Measurements from ENCODE around the gene EXOC4.

EXOC4 gene

DNA sequence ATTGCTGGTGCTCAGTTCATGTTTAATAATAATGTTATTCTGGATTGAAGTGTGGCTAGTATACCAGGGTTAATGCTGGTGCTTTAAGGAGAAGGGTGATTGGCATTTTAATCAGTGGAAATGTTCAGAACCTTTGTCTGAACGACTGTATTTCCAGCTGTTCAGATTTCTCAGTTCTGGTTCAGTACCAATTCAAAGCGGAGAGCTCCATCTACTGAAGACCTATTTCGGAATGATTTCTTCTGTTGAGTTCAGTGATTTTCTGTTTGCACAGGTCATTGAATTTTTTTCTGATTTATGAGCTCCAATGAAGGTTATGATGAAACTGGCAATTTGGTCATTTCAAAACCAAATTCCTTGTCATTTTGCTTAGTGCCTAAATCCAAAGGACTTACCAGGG is 160.1 kb downstream of the EXOC4 start:
- no peak overlapping the region for H3K4me3 ChIP-seq (ENCODE audit: low read length in 2 of 2)
- no peak overlapping the region for H2BK120ac ChIP-seq (ENCODE audit: low read depth, low read length)
- H2BK5ac ChIP-seq (ENCODE audit: low read length), result no peak overlapping the region
- H3K27me3 ChIP-seq (ENCODE audit: control insufficient read depth in 3 of 3, insufficient read depth in 3 of 3, low read depth in 1 of 3, low read length in 3 of 3), result no peaks in the 10 kb centered on the region
- no peak overlapping the region for H2BK15ac ChIP-seq (ENCODE audit: low read length)
- no peak overlapping the region for H3K14ac ChIP-seq (ENCODE audit: low read length)
- peaks cover 2% of the 10 kb centered on the region for H3K79me1 ChIP-seq (ENCODE audit: low read depth, low read length)
- H3K4me2 ChIP-seq (ENCODE audit: insufficient read depth, low read length, poor library complexity, severe bottlenecking), result no peak overlapping the region
- no peak overlapping the region for H4K8ac ChIP-seq (ENCODE audit: low read depth, low read length)
- no peak for DNase-seq (ENCODE audit: low spot score)
- no peak overlapping the region for H3K4ac ChIP-seq (ENCODE audit: low read length)
- no peaks in the 10 kb centered on the region for H3K4me1 ChIP-seq (ENCODE audit: control insufficient read depth in 2 of 2, insufficient read depth in 1 of 2, low read depth in 1 of 2, low read length in 2 of 2)
- H3K36me3 ChIP-seq (replicated peaks in 1 of 2; ENCODE audit: control insufficient read depth in 2 of 2, insufficient read depth in 2 of 2, low read length in 2 of 2), result no peaks in the 10 kb centered on the region
- peaks cover 0 to 2% of the 10 kb centered on the region in 2 donors for H3K9me3 ChIP-seq (replicated peaks in 1 of 2; ENCODE audit: control insufficient read depth in 2 of 2, insufficient read depth in 1 of 2, low read depth in 1 of 2, low read length in 2 of 2)
- no peak overlapping the region for H2AFZ ChIP-seq (ENCODE audit: low read length)
- no CpG with 5 or more reads among the region's 3 CpGs for WGBS, 2 donors (ENCODE audit: extremely low coverage in 2 of 2, insufficient read length in 2 of 2, insufficient replicate concordance in 1 of 2)
- no peak overlapping the region for H3K18ac ChIP-seq (ENCODE audit: low read length)
- no peak overlapping the region for H3K23ac ChIP-seq (ENCODE audit: low read depth, low read length, poor library complexity)
- no peak overlapping the region for H3K27ac ChIP-seq (replicated peaks; ENCODE audit: low read length)
- H2BK12ac ChIP-seq (ENCODE audit: low read length), result no peak overlapping the region
- H4K91ac ChIP-seq (ENCODE audit: low read depth, low read length, poor library complexity), result no peak overlapping the region
- H2AK5ac ChIP-seq (ENCODE audit: low read depth, low read length), result no peak overlapping the region
- no peak overlapping the region for H3K9ac ChIP-seq (ENCODE audit: low read depth, low read length, poor library complexity)

GRCh38 chr7:133419041-133419440 is 166.2 kb downstream of the EXOC4 start:
- H2AFZ ChIP-seq (ENCODE audit: low read length), result no peak overlapping the region
- no peak overlapping the region for H2BK120ac ChIP-seq (ENCODE audit: low read depth, low read length)
- no peaks in the 10 kb centered on the region for H3K27me3 ChIP-seq (ENCODE audit: control insufficient read depth in 3 of 3, insufficient read depth in 3 of 3, low read depth in 1 of 3, low read length in 3 of 3)
- no peaks in the 10 kb centered on the region for H3K79me1 ChIP-seq (ENCODE audit: low read depth, low read length)
- H2BK15ac ChIP-seq (ENCODE audit: low read length), result no peak overlapping the region
- no peak for DNase-seq (ENCODE audit: low spot score)
- H4K8ac ChIP-seq (ENCODE audit: low read depth, low read length), result no peak overlapping the region
- H3K9ac ChIP-seq (ENCODE audit: low read depth, low read length, poor library complexity), result no peak overlapping the region
- H3K23ac ChIP-seq (ENCODE audit: low read depth, low read length, poor library complexity), result no peak overlapping the region
- no peaks in the 10 kb centered on the region for H3K36me3 ChIP-seq (replicated peaks in 1 of 2; ENCODE audit: control insufficient read depth in 2 of 2, insufficient read depth in 2 of 2, low read length in 2 of 2)
- H3K4me3 ChIP-seq (ENCODE audit: low read length in 2 of 2), result no peak overlapping the region
- H3K14ac ChIP-seq (ENCODE audit: low read length), result no peak overlapping the region
- no peak overlapping the region for H3K4ac ChIP-seq (ENCODE audit: low read length)
- WGBS, 2 donors (ENCODE audit: extremely low coverage in 2 of 2, insufficient read length in 2 of 2, insufficient replicate concordance in 1 of 2), result no CpG with 5 or more reads among the region's 1 CpG
- H2BK12ac ChIP-seq (ENCODE audit: low read length), result no peak overlapping the region
- no peaks in the 10 kb centered on the region for H3K4me1 ChIP-seq (ENCODE audit: control insufficient read depth in 2 of 2, insufficient read depth in 1 of 2, low read depth in 1 of 2, low read length in 2 of 2)
- no peak overlapping the region for H3K27ac ChIP-seq (replicated peaks; ENCODE audit: low read length)
- no peak overlapping the region for H3K18ac ChIP-seq (ENCODE audit: low read length)
- H3K4me2 ChIP-seq (ENCODE audit: insufficient read depth, low read length, poor library complexity, severe bottlenecking), result no peak overlapping the region
- H4K91ac ChIP-seq (ENCODE audit: low read depth, low read length, poor library complexity), result no peak overlapping the region
- H2AK5ac ChIP-seq (ENCODE audit: low read depth, low read length), result no peak overlapping the region
- H3K9me3 ChIP-seq (replicated peaks in 1 of 2; ENCODE audit: control insufficient read depth in 2 of 2, insufficient read depth in 1 of 2, low read depth in 1 of 2, low read length in 2 of 2), result peaks cover 0 to 1% of the 10 kb centered on the region in 2 donors
- no peak overlapping the region for H2BK5ac ChIP-seq (ENCODE audit: low read length)

DNA sequence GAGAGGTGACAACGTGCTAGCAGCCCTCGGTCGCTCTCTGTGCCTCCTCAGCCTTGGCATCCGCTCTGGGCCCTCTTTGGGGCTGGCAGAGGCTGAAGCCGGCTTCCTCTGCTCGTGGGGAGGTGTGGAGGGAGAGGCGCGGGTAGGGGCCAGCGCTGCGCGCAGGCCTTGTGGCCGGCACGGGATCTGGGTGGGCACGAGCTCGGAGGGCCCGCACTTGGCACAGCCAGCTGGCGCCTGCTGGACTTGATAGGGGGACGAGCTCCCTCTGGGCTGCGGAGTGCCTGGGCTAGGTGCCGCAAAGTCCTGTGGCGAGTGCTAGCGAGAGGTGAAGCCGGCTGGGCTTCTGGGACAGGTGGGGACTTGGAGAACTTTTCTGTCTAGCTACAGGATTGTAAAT is 170.7 kb downstream of the EXOC4 start:
- H3K4me3 ChIP-seq (ENCODE audit: low read length in 2 of 2), result no peak overlapping the region

GRCh38 chr7:133428326-133428725 is 175.4 kb downstream of the EXOC4 start:
- DNase-seq (ENCODE audit: low spot score), result no peak
- Histone ChIP-seq H3K36me3 (replicated peaks in 1 of 2; ENCODE audit: control insufficient read depth in 2 of 2, insufficient read depth in 2 of 2, low read length in 2 of 2) (peaks cover 0 to 1% of the 10 kb centered on the region in 2 donors), H4K91ac (ENCODE audit: low read depth, low read length, poor library complexity) (no peak overlapping the region), H2BK15ac (ENCODE audit: low read length) (no peak overlapping the region), H3K27me3 (ENCODE audit: control insufficient read depth in 3 of 3, insufficient read depth in 3 of 3, low read depth in 1 of 3, low read length in 3 of 3) (no peaks in the 10 kb centered on the region), H3K9ac (ENCODE audit: low read depth, low read length, poor library complexity) (no peak overlapping the region), H2BK120ac (ENCODE audit: low read depth, low read length) (no peak overlapping the region), H3K4me2 (ENCODE audit: insufficient read depth, low read length, poor library complexity, severe bottlenecking) (no peak overlapping the region), H3K4ac (ENCODE audit: low read length) (no peak overlapping the region), H3K14ac (ENCODE audit: low read length) (no peak overlapping the region), H3K27ac (replicated peaks; ENCODE audit: low read length) (no peak overlapping the region), H3K4me3 (ENCODE audit: low read length in 2 of 2) (no peak overlapping the region), H3K4me1 (ENCODE audit: control insufficient read depth in 2 of 2, insufficient read depth in 1 of 2, low read depth in 1 of 2, low read length in 2 of 2) (peaks cover 0 to 9% of the 10 kb centered on the region in 2 donors), H2AK5ac (ENCODE audit: low read depth, low read length) (no peak overlapping the region), H2BK12ac (ENCODE audit: low read length) (no peak overlapping the region), H3K18ac (ENCODE audit: low read length) (no peak overlapping the region), H2AFZ (ENCODE audit: low read length) (no peak overlapping the region), H3K9me3 (replicated peaks in 1 of 2; ENCODE audit: control insufficient read depth in 2 of 2, insufficient read depth in 1 of 2, low read depth in 1 of 2, low read length in 2 of 2) (peaks cover 5 to 6% of the 10 kb centered on the region in 2 donors), H3K23ac (ENCODE audit: low read depth, low read length, poor library complexity) (no peak overlapping the region), H4K8ac (ENCODE audit: low read depth, low read length) (no peak overlapping the region), H2BK5ac (ENCODE audit: low read length) (no peak overlapping the region), H3K79me1 (ENCODE audit: low read depth, low read length) (no peaks in the 10 kb centered on the region)
- no CpG with 5 or more reads among the region's 2 CpGs for WGBS, 2 donors (ENCODE audit: extremely low coverage in 2 of 2, insufficient read length in 2 of 2, insufficient replicate concordance in 1 of 2)

More for the DNA sequence above, 170.7 kb downstream of the EXOC4 start:
- Histone ChIP-seq H2AFZ (ENCODE audit: low read length) (no peak overlapping the region), H2BK15ac (ENCODE audit: low read length) (no peak overlapping the region), H3K4ac (ENCODE audit: low read length) (no peak overlapping the region), H3K23ac (ENCODE audit: low read depth, low read length, poor library complexity) (peak overlapping the region; percentile 82), H2BK120ac (ENCODE audit: low read depth, low read length) (no peak overlapping the region), H2BK12ac (ENCODE audit: low read length) (no peak overlapping the region), H2BK5ac (ENCODE audit: low read length) (no peak overlapping the region), H3K4me1 (ENCODE audit: control insufficient read depth in 2 of 2, insufficient read depth in 1 of 2, low read depth in 1 of 2, low read length in 2 of 2) (peaks cover 0 to 9% of the 10 kb centered on the region in 2 donors), H3K9me3 (replicated peaks in 1 of 2; ENCODE audit: control insufficient read depth in 2 of 2, insufficient read depth in 1 of 2, low read depth in 1 of 2, low read length in 2 of 2) (no peaks in the 10 kb centered on the region), H2AK5ac (ENCODE audit: low read depth, low read length) (no peak overlapping the region), H3K18ac (ENCODE audit: low read length) (no peak overlapping the region), H4K91ac (ENCODE audit: low read depth, low read length, poor library complexity) (no peak overlapping the region), H3K9ac (ENCODE audit: low read depth, low read length, poor library complexity) (no peak overlapping the region), H3K14ac (ENCODE audit: low read length) (no peak overlapping the region), H3K36me3 (replicated peaks in 1 of 2; ENCODE audit: control insufficient read depth in 2 of 2, insufficient read depth in 2 of 2, low read length in 2 of 2) (no peaks in the 10 kb centered on the region), H3K4me2 (ENCODE audit: insufficient read depth, low read length, poor library complexity, severe bottlenecking) (no peak overlapping the region), H3K27ac (replicated peaks; ENCODE audit: low read length) (no peak overlapping the region), H4K8ac (ENCODE audit: low read depth, low read length) (no peak overlapping the region), H3K27me3 (ENCODE audit: control insufficient read depth in 3 of 3, insufficient read depth in 3 of 3, low read depth in 1 of 3, low read length in 3 of 3) (no peaks in the 10 kb centered on the region), H3K79me1 (ENCODE audit: low read depth, low read length) (no peaks in the 10 kb centered on the region)
- DNase-seq (ENCODE audit: low spot score), result no peak
- no CpG with 5 or more reads among the region's 23 CpGs for WGBS, 2 donors (ENCODE audit: extremely low coverage in 2 of 2, insufficient read length in 2 of 2, insufficient replicate concordance in 1 of 2)
